ENCODE measurements around the gene KCNAB3. TPM values are rescaled to one million over a fixed set of nuclear protein-coding genes. Genes with fewer than 3 reads are reported as not detected.

Gene KCNAB3
- polyA plus RNA-seq, 1 donor (not counting 4 experiments of a cell fraction or from before 2014, with no cell fraction given): 2.0 TPM

- Histone ChIP-seq H3K27me3 (ENCODE audit: control insufficient read depth, extremely low read depth, insufficient read depth, low read length) (no peaks in the 10 kb centered on the region), H3K9ac (ENCODE audit: control insufficient read depth, extremely low read depth, insufficient read depth, low read length) (no peak overlapping the region), H3K79me2 (ENCODE audit: control insufficient read depth, insufficient read depth, low read length) (no peaks in the 10 kb centered on the region), H4K20me1 (ENCODE audit: control insufficient read depth, extremely low read depth, insufficient read depth, low read length) (no peaks in the 10 kb centered on the region), H3K9me1 (ENCODE audit: control insufficient read depth, extremely low read depth, insufficient read depth, low read length) (no peaks in the 10 kb centered on the region), H2AFZ (ENCODE audit: control insufficient read depth, low read length) (no peak overlapping the region), H3K36me3 (ENCODE audit: control insufficient read depth in 2 of 2, extremely low read depth in 1 of 2, insufficient read depth in 2 of 2, low read length in 2 of 2) (peaks cover 45 to 70% of the 10 kb centered on the region in 2 experiments), H3K4me3 (ENCODE audit: control insufficient read depth in 2 of 3, extremely low read depth in 1 of 3, insufficient read depth in 2 of 3, low read depth in 1 of 3, low read length in 3 of 3) (no peak overlapping the region), H3K4me2 (ENCODE audit: control insufficient read depth, extremely low read depth, insufficient read depth, low read depth, low read length) (no peak overlapping the region), H3K27ac (ENCODE audit: control insufficient read depth, insufficient read depth, low read length) (no peak overlapping the region), H3K9me3 (ENCODE audit: control insufficient read depth, low read depth, low read length) (no peaks in the 10 kb centered on the region), H3K4me1 (ENCODE audit: control insufficient read depth, extremely low read depth, insufficient read depth, low read length) (no peaks in the 10 kb centered on the region)
- dilution Hi-C loops (cut with MboI; ENCODE audit: extremely low pct_ligation_motif_present, low sequenced_read_pairs): no loop called here
- DNase-seq (ENCODE audit: low read depth, low spot score): no peak
- TF ChIP-seq CTCF (optimal IDR thresholded peaks at IDR 0.05 in 1 of 3, IDR thresholded peaks at IDR 0.05 in 1 of 3, conservative IDR thresholded peaks at IDR 0.05 in 1 of 3; ENCODE audit: extremely low read depth in 1 of 3, insufficient read depth in 2 of 3, low read length in 3 of 3): no peak
- TF ChIP-seq EZH2 (IDR thresholded peaks at IDR 0.05; ENCODE audit: low read length): no peak
- FAIRE-seq: no peak
Measured at GRCh38 chr17:7903154-7904103, 26.2 kb downstream of the KCNAB3 start.

GRCh38 chr17:7897773-7898172 lies 31.9 kb downstream of the KCNAB3 start:
- dilution Hi-C loops (cut with MboI; ENCODE audit: extremely low pct_ligation_motif_present, low sequenced_read_pairs): no loop called here
- FAIRE-seq: no peak
- H3K36me3 ChIP-seq (ENCODE audit: control insufficient read depth in 2 of 2, extremely low read depth in 1 of 2, insufficient read depth in 2 of 2, low read length in 2 of 2): peaks cover 40 to 59% of the 10 kb centered on the region in 2 experiments

More at GRCh38 chr17:7897773-7898172, 31.9 kb downstream of the KCNAB3 start:
- no peak for DNase-seq (ENCODE audit: low read depth, low spot score)
- Histone ChIP-seq H3K27ac (ENCODE audit: control insufficient read depth, insufficient read depth, low read length) (no peak overlapping the region), H3K9ac (ENCODE audit: control insufficient read depth, extremely low read depth, insufficient read depth, low read length) (no peak overlapping the region), H3K9me1 (ENCODE audit: control insufficient read depth, extremely low read depth, insufficient read depth, low read length) (no peaks in the 10 kb centered on the region), H3K4me2 (ENCODE audit: control insufficient read depth, extremely low read depth, insufficient read depth, low read depth, low read length) (no peak overlapping the region), H3K79me2 (ENCODE audit: control insufficient read depth, insufficient read depth, low read length) (no peaks in the 10 kb centered on the region), H3K4me1 (ENCODE audit: control insufficient read depth, extremely low read depth, insufficient read depth, low read length) (no peaks in the 10 kb centered on the region), H4K20me1 (ENCODE audit: control insufficient read depth, extremely low read depth, insufficient read depth, low read length) (no peaks in the 10 kb centered on the region), H2AFZ (ENCODE audit: control insufficient read depth, low read length) (no peak overlapping the region), H3K4me3 (ENCODE audit: control insufficient read depth in 2 of 3, extremely low read depth in 1 of 3, insufficient read depth in 2 of 3, low read depth in 1 of 3, low read length in 3 of 3) (no peak overlapping the region), H3K9me3 (ENCODE audit: control insufficient read depth, low read depth, low read length) (no peaks in the 10 kb centered on the region), H3K27me3 (ENCODE audit: control insufficient read depth, extremely low read depth, insufficient read depth, low read length) (no peaks in the 10 kb centered on the region)
- TF ChIP-seq CTCF (optimal IDR thresholded peaks at IDR 0.05 in 1 of 3, IDR thresholded peaks at IDR 0.05 in 1 of 3, conservative IDR thresholded peaks at IDR 0.05 in 1 of 3; ENCODE audit: extremely low read depth in 1 of 3, insufficient read depth in 2 of 3, low read length in 3 of 3) (peak in 2 of 3 experiments; percentile 45 to 48), EZH2 (IDR thresholded peaks at IDR 0.05; ENCODE audit: low read length) (no peak)
